Spinal cord (tissue), 10 donors: ENCODE data around the gene XG. TPM values are rescaled to one million over a fixed set of nuclear protein-coding genes. Genes with fewer than 3 reads are reported as not detected.
"Not testable (repeated sequence)": the region's sequence is repeated elsewhere in the genome, so short reads cannot be mapped to it uniquely, and the experiment has no call there.

ENCODE experiments used
- DNase-seq, 6 donors: peaks; one replicate each; pipeline versions ENCODE4 v3.0.0 to v3.0.0-alpha.2; 2013 to 2015; ENCODE audit warnings: low spot score in 6 of 6, low read depth in 4 of 6
- H3K27ac ChIP-seq: one replicate; pipeline ENCODE4 v1.5.1; 2013; ENCODE audit warnings: low read depth, low read length, control low read depth
- H3K27me3 ChIP-seq: one replicate; pipeline ENCODE4 v1.6.1; 2013; ENCODE audit warnings: low read length; ENCODE audit not compliant: control insufficient read depth, insufficient read depth
- H3K36me3 ChIP-seq: one replicate; pipeline ENCODE4 v1.6.1; 2013; ENCODE audit warnings: low read length; ENCODE audit not compliant: control insufficient read depth, insufficient read depth
- H3K4me1 ChIP-seq: one replicate; pipeline ENCODE4 v1.6.1; 2013; ENCODE audit warnings: low read length; ENCODE audit not compliant: control insufficient read depth, insufficient read depth
- H3K4me3 ChIP-seq: one replicate; pipeline ENCODE4 v1.5.1; 2013; ENCODE audit warnings: low read depth, low read length, control low read depth
- H3K9me3 ChIP-seq: one replicate; pipeline ENCODE4 v1.6.1; 2013; ENCODE audit warnings: low read length; ENCODE audit not compliant: control insufficient read depth, insufficient read depth
- WGBS: methylation state at CpG from one replicate; pipeline ENCODE4 v1.1.5; 2013; ENCODE audit warnings: missing lambda C conversion rate; ENCODE audit not compliant: insufficient coverage; 5-methylcytosine and 5-hydroxymethylcytosine counted together
- polyA plus RNA-seq, 2 donors: library from polyadenylated mRNA; unstranded; fragments of 120-200 nt; gene quantifications; one replicate each; pipeline ENCODE4 v1.2.1, GENCODE V29; 2013; ENCODE audit not compliant: insufficient read length in 2 of 2
- total RNA-seq, 2 donors: library from RNA; depleted of rRNA in 1 of 2; stranded (reverse); fragments of 120-200 nt in 1 of 2; fragments of >200 nt in 1 of 2; gene quantifications; one replicate each; pipeline versions ENCODE4 v1.2.3 to v1.2.4, GENCODE V29; 2013 to 2014
- donor health status: healthy.

The XG gene
- total and polyA plus RNA-seq, 4 donors, result 0.11 to 0.51 (median 0.30) TPM; not detected in 1

DNA sequence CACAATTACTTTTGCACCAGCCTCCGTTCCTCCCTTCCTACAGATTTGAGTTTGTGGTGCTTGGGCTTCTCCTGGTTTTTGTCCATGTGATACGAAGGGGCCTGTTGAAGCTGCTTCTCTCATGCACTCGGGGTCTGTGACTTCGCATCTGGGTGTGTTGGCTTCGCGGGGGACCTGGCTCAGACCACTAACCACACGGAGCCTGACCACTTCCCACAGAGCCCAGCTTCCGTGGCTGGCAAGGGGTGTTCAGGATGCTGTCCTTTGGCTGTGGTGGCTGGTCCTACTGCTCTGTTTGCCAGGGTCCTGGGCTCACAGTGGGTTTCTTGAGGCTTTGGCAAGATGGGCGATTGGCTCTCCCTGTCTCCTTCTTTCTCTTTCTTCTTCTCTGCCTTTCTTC is 19.8 kb upstream of the XG start:
- 87% methylated on average over 6 of the region's 9 CpGs for WGBS
- Histone ChIP-seq H3K9me3 (no peaks in the 10 kb centered on the region), H3K4me1 (no peaks in the 10 kb centered on the region), H3K27ac (no peak overlapping the region), H3K27me3 (no peaks in the 10 kb centered on the region), H3K4me3 (no peak overlapping the region), H3K36me3 (peaks cover 7% of the 10 kb centered on the region)
- DNase-seq, result no peak

- no peaks in the 10 kb centered on the region for H3K4me1 ChIP-seq
- H3K4me3 ChIP-seq, result no peak overlapping the region
- H3K27ac ChIP-seq, result no peak overlapping the region
- peaks cover 7% of the 10 kb centered on the region for H3K36me3 ChIP-seq
- H3K27me3 ChIP-seq, result no peaks in the 10 kb centered on the region
- no peaks in the 10 kb centered on the region for H3K9me3 ChIP-seq
- no peak for DNase-seq
Measured at GRCh38 chrX:2732649-2733048, 19.2 kb upstream of the XG start.

GRCh38 chrX:2733286-2733685 is 18.6 kb upstream of the XG start:
- H3K36me3 ChIP-seq, result peaks cover 7% of the 10 kb centered on the region
- 93% methylated on average over 7 of the region's 9 CpGs for WGBS
- H3K4me3 ChIP-seq, result no peak overlapping the region

GRCh38 chrX:2735270-2735669 is 16.6 kb upstream of the XG start:
- DNase-seq, result no peak
- Histone ChIP-seq H3K27me3 (no peaks in the 10 kb centered on the region), H3K36me3 (peaks cover 9% of the 10 kb centered on the region), H3K27ac (no peak overlapping the region), H3K4me1 (no peaks in the 10 kb centered on the region), H3K4me3 (no peak overlapping the region), H3K9me3 (no peaks in the 10 kb centered on the region)
- 100% methylated on average over 1 of the region's 4 CpGs for whole genome bisulfite sequencing

More at GRCh38 chrX:2733286-2733685, 18.6 kb upstream of the XG start:
- Histone ChIP-seq H3K4me1 (no peaks in the 10 kb centered on the region), H3K9me3 (no peaks in the 10 kb centered on the region), H3K27ac (no peak overlapping the region), H3K27me3 (no peaks in the 10 kb centered on the region)
- peak in 1 of 6 donors; percentile 71 for DNase-seq

DNA sequence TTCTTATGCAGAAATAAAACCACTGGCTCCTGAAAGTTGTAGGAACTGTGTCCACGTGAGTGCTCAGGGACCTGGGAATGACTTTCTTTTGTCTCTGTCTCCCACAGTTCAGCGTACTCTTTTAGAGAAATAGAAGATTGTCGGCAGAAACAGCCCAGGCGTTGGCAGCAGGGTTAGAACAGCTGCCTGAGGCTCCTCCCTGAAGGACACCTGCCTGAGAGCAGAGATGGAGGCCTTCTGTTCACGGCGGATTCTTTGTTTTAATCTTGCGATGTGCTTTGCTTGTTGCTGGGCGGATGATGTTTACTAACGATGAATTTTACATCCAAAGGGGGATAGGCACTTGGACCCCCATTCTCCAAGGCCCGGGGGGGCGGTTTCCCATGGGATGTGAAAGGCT is 11.2 kb upstream of the XG start:
- Histone ChIP-seq H3K9me3 (no peaks in the 10 kb centered on the region), H3K27me3 (no peaks in the 10 kb centered on the region), H3K4me3 (no peak overlapping the region), H3K27ac (no peak overlapping the region), H3K4me1 (no peaks in the 10 kb centered on the region), H3K36me3 (peaks cover 9% of the 10 kb centered on the region)
- DNase-seq, result peak in 1 of 6 donors; percentile 42
- WGBS, result 76% methylated on average over 4 of the region's 11 CpGs

- H3K4me3 ChIP-seq, result no peak overlapping the region
- WGBS, result 96% methylated on average over 2 of the region's 3 CpGs
- H3K27ac ChIP-seq, result no peak overlapping the region
- H3K36me3 ChIP-seq, result peaks cover 9% of the 10 kb centered on the region
- H3K4me1 ChIP-seq, result no peaks in the 10 kb centered on the region
- no peaks in the 10 kb centered on the region for H3K27me3 ChIP-seq
- DNase-seq, result no peak
- H3K9me3 ChIP-seq, result no peaks in the 10 kb centered on the region
Measured at GRCh38 chrX:2741386-2741785, 10.5 kb upstream of the XG start.

- not testable (repeated sequence) for H3K27ac ChIP-seq, H3K9me3 ChIP-seq, H3K4me1 ChIP-seq, H3K4me3 ChIP-seq, H3K27me3 ChIP-seq, H3K36me3 ChIP-seq
- DNase-seq, result peak in 1 of 6 donors; percentile 52
- WGBS, result 38% methylated on average over 1 of the region's 6 CpGs
Measured at GRCh38 chrX:2746250-2746649, 5.6 kb upstream of the XG start.

GRCh38 chrX:2748171-2748814 is 3.5 kb upstream of the XG start:
- Histone ChIP-seq H3K27me3 (peaks cover 2% of the 10 kb centered on the region), H3K4me3 (no peak overlapping the region), H3K4me1 (no peaks in the 10 kb centered on the region), H3K9me3 (no peaks in the 10 kb centered on the region), H3K36me3 (no peaks in the 10 kb centered on the region), H3K27ac (no peak overlapping the region)
- 93% methylated on average over 3 of the region's 8 CpGs for WGBS
- peak in 1 of 6 donors; percentile 27 for DNase-seq

- DNase-seq, result peak in 1 of 6 donors; percentile 59
- no peaks in the 10 kb centered on the region for H3K36me3 ChIP-seq
- H3K27me3 ChIP-seq, result peaks cover 2% of the 10 kb centered on the region
- no CpG with 5 or more reads among the region's 1 CpG for WGBS
- H3K27ac ChIP-seq, result no peak overlapping the region
- no peaks in the 10 kb centered on the region for H3K4me1 ChIP-seq
- no peaks in the 10 kb centered on the region for H3K9me3 ChIP-seq
- no peak overlapping the region for H3K4me3 ChIP-seq
Measured at GRCh38 chrX:2748815-2749188, 3.0 kb upstream of the XG start.

DNA sequence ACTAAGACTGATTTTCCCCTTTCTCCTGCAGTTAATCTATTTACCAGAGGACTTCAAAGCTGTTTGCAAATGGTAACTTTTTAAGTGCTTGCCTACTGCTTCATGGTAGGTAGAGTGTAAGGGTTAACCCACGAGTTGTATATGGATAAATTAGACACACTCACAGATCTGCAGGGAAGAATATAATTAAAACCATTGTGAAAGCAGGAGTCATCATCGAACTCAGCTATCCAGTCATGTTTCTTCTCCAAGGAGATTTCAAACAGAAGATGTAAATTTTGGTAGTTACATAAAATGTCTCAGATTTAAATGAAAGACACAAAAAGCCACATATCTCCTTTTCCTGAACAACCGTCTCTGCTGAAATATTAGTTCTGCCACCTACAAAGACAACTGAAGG is 549 bp upstream of the XG start:
- no peak overlapping the region for H3K4me3 ChIP-seq
- no CpG with 5 or more reads among the region's 3 CpGs for WGBS
- H3K27me3 ChIP-seq, result peaks cover 2% of the 10 kb centered on the region
- H3K27ac ChIP-seq, result no peak overlapping the region
- peak in 1 of 6 donors; percentile 17 for DNase-seq
- H3K4me1 ChIP-seq, result no peaks in the 10 kb centered on the region
- no peaks in the 10 kb centered on the region for H3K9me3 ChIP-seq
- H3K36me3 ChIP-seq, result no peaks in the 10 kb centered on the region
